GM21528 (cell line): Measurements from ENCODE around the gene PLEKHA8.

ENCODE experiments used
- ATAC-seq: cut with Tn5 transposase; IDR thresholded peaks from one replicate; pipeline ENCODE4 v1.9.1; 2021; ENCODE audit warnings: mild to moderate bottlenecking, moderate library complexity; ENCODE audit not compliant: unreplicated experiment, low FRiP score

Gene PLEKHA8

GRCh38 chr7:30162133-30162532 lies 133.9 kb downstream of the PLEKHA8 start:
- ATAC-seq: no peak

GRCh38 chr7:30162622-30163124 lies 134.5 kb downstream of the PLEKHA8 start:
- no peak for ATAC-seq

GRCh38 chr7:30163231-30163894 lies 135.2 kb downstream of the PLEKHA8 start:
- no peak for ATAC-seq

- peak; percentile 47 for ATAC-seq
Measured at GRCh38 chr7:30164567-30164966, 136.4 kb downstream of the PLEKHA8 start.

GRCh38 chr7:30165590-30165989 lies 137.4 kb downstream of the PLEKHA8 start:
- ATAC-seq: no peak

- ATAC-seq: no peak
Measured at GRCh38 chr7:30166155-30166840, 138.1 kb downstream of the PLEKHA8 start.

GRCh38 chr7:30166841-30167235 lies 138.6 kb downstream of the PLEKHA8 start:
- ATAC-seq: no peak

GRCh38 chr7:30167901-30168300 lies 139.7 kb downstream of the PLEKHA8 start:
- ATAC-seq: no peak

- no peak for ATAC-seq
Measured at GRCh38 chr7:30168835-30169573, 140.8 kb downstream of the PLEKHA8 start.

GRCh38 chr7:30169579-30169978 lies 141.4 kb downstream of the PLEKHA8 start:
- no peak for ATAC-seq

GRCh38 chr7:30170476-30171205 lies 142.4 kb downstream of the PLEKHA8 start:
- no peak for ATAC-seq

- no peak for ATAC-seq
Measured at GRCh38 chr7:30171766-30172447, 143.7 kb downstream of the PLEKHA8 start.

GRCh38 chr7:30172451-30172850 lies 144.2 kb downstream of the PLEKHA8 start:
- no peak for ATAC-seq

- no peak for ATAC-seq
Measured at GRCh38 chr7:30173058-30173897, 145.1 kb downstream of the PLEKHA8 start.

- no peak for ATAC-seq
Measured at GRCh38 chr7:30175180-30175579, 147.0 kb downstream of the PLEKHA8 start.

- no peak for ATAC-seq
Measured at GRCh38 chr7:30175636-30176147, 147.5 kb downstream of the PLEKHA8 start.

GRCh38 chr7:30176463-30177109 lies 148.4 kb downstream of the PLEKHA8 start:
- ATAC-seq: no peak

GRCh38 chr7:30177186-30177585 lies 149.0 kb downstream of the PLEKHA8 start:
- ATAC-seq: no peak

- ATAC-seq: no peak
Measured at GRCh38 chr7:30177965-30178364, 149.8 kb downstream of the PLEKHA8 start.
